Natural killer cell treated with Interleukin-12 subunit alpha and Interleukin-12 subunit beta and Interleukin-15 and Interleukin-18, amount 100 ng/mL, for 72 hours (primary cell): ENCODE measurements around the gene SYT2. TPM values are rescaled to one million over a fixed set of nuclear protein-coding genes. Genes with fewer than 3 reads are reported as not detected.
"Not testable (repeated sequence)": the region's sequence is repeated elsewhere in the genome, so short reads cannot be mapped to it uniquely, and the experiment has no call there.

ENCODE experiments used
- ATAC-seq, 2 donors: fragments of 150-1000 bp; cut with Tn5 transposase in 1 of 2; sonication (Bioruptor Pico), chemical (Tn5 transposase) in 1 of 2; 2 replicates each; pipeline ENCODE4 v1.10.0; 2021
- DNase-seq: peaks from one replicate; pipeline ENCODE4 v3.0.0; 2022; ENCODE audit warnings: low spot score
- H3K27ac Mint-ChIP-seq, 2 donors: 1 replicate in 1 of 2; 2 replicates in 1 of 2; pipeline ENCODE4 v1.8.0; 2022; ENCODE audit warnings: mixed read lengths in 2 of 2, mild to moderate bottlenecking in 1 of 2, moderate library complexity in 1 of 2
- H3K27me3 Mint-ChIP-seq, 2 donors: 1 replicate in 1 of 2; 2 replicates in 1 of 2; pipeline ENCODE4 v1.8.0; 2022; ENCODE audit warnings: mixed read lengths in 2 of 2
- H3K36me3 Mint-ChIP-seq: one replicate; pipeline ENCODE4 v1.8.0; 2022; ENCODE audit warnings: mixed read lengths
- H3K4me1 Mint-ChIP-seq, 2 donors: 1 replicate in 1 of 2; 2 replicates in 1 of 2; pipeline ENCODE4 v1.8.0; 2022; ENCODE audit warnings: low read depth in 2 of 2, mixed read lengths in 2 of 2, mild to moderate bottlenecking in 1 of 2
- H3K4me3 Mint-ChIP-seq: one replicate; pipeline ENCODE4 v1.8.0; 2022; ENCODE audit warnings: mixed read lengths
- H3K9me3 Mint-ChIP-seq: 2 replicates; pipeline ENCODE4 v1.8.0; 2022; ENCODE audit warnings: mixed read lengths
- total RNA-seq, 2 donors: library from RNA; stranded (reverse); gene quantifications; one replicate each; pipeline ENCODE4 v1.2.3, GENCODE V29; 2022

SYT2 gene
- total RNA-seq, 2 donors from 2014 or later, result not detected

- Mint-ChIP-seq H3K27ac (no peak overlapping the region), H3K27me3 (peaks cover 3 to 4% of the 10 kb centered on the region in 2 donors), H3K36me3 (no peaks in the 10 kb centered on the region), H3K4me1 (peaks cover 31 to 40% of the 10 kb centered on the region in 2 donors), H3K4me3 (no peak overlapping the region), H3K9me3 (no peaks in the 10 kb centered on the region)
- DNase-seq (peak; percentile 77), ATAC-seq (peak; percentile 73 to 82)
Observed at GRCh38 chr1:202625416-202626360, 84.6 kb downstream of the SYT2 start.

GRCh38 chr1:202624781-202625108 lies 85.5 kb downstream of the SYT2 start:
- peak; percentile 3 to 12 for ATAC-seq
- H3K27me3 Mint-ChIP-seq, result peaks cover 3 to 6% of the 10 kb centered on the region in 2 donors
- H3K27ac Mint-ChIP-seq, result no peak overlapping the region
- no peaks in the 10 kb centered on the region for H3K9me3 Mint-ChIP-seq
- no peaks in the 10 kb centered on the region for H3K36me3 Mint-ChIP-seq
- DNase-seq, result no peak
- H3K4me1 Mint-ChIP-seq, result peaks cover 25 to 34% of the 10 kb centered on the region in 2 donors
- H3K4me3 Mint-ChIP-seq, result no peak overlapping the region

GRCh38 chr1:202624088-202624780 lies 86.0 kb downstream of the SYT2 start:
- H3K4me3 Mint-ChIP-seq, result no peak overlapping the region
- no peak for DNase-seq
- H3K4me1 Mint-ChIP-seq, result peaks cover 21 to 29% of the 10 kb centered on the region in 2 donors
- no peaks in the 10 kb centered on the region for H3K36me3 Mint-ChIP-seq
- no peak overlapping the region for H3K27ac Mint-ChIP-seq
- no peak for ATAC-seq
- peaks cover 6% of the 10 kb centered on the region in 2 donors for H3K27me3 Mint-ChIP-seq
- no peaks in the 10 kb centered on the region for H3K9me3 Mint-ChIP-seq

GRCh38 chr1:202623476-202623875 lies 86.8 kb downstream of the SYT2 start:
- Mint-ChIP-seq H3K4me1 (peaks cover 21 to 24% of the 10 kb centered on the region in 2 donors), H3K27me3 (peaks cover 6 to 10% of the 10 kb centered on the region in 2 donors)
- H3K4me3 Mint-ChIP-seq, ATAC-seq, DNase-seq, H3K27ac Mint-ChIP-seq, H3K9me3 Mint-ChIP-seq, H3K36me3 Mint-ChIP-seq: not testable (repeated sequence)

- no peak overlapping the region for H3K27ac Mint-ChIP-seq
- no peak for ATAC-seq
- peaks cover 6 to 10% of the 10 kb centered on the region in 2 donors for H3K27me3 Mint-ChIP-seq
- no peak for DNase-seq
- H3K4me1 Mint-ChIP-seq, result peaks cover 24% of the 10 kb centered on the region in 2 donors
- no peaks in the 10 kb centered on the region for H3K9me3 Mint-ChIP-seq
- no peak overlapping the region for H3K4me3 Mint-ChIP-seq
- no peaks in the 10 kb centered on the region for H3K36me3 Mint-ChIP-seq
Observed at GRCh38 chr1:202623075-202623474, 87.2 kb downstream of the SYT2 start.

- Mint-ChIP-seq H3K4me3 (no peak overlapping the region), H3K4me1 (peaks cover 21% of the 10 kb centered on the region in 2 donors), H3K27me3 (peaks cover 6 to 10% of the 10 kb centered on the region in 2 donors), H3K36me3 (no peaks in the 10 kb centered on the region), H3K27ac (no peak overlapping the region), H3K9me3 (no peaks in the 10 kb centered on the region)
- no peak for DNase-seq
- ATAC-seq, result no peak
Observed at GRCh38 chr1:202622388-202622787, 87.9 kb downstream of the SYT2 start.

GRCh38 chr1:202621446-202621845 lies 88.8 kb downstream of the SYT2 start:
- DNase-seq (no peak), ATAC-seq (no peak)
- H3K36me3 Mint-ChIP-seq, result no peaks in the 10 kb centered on the region
- H3K27ac Mint-ChIP-seq, result no peak overlapping the region
- H3K27me3 Mint-ChIP-seq, result peaks cover 6 to 14% of the 10 kb centered on the region in 2 donors
- H3K9me3 Mint-ChIP-seq, result no peaks in the 10 kb centered on the region
- H3K4me3 Mint-ChIP-seq, result no peak overlapping the region
- H3K4me1 Mint-ChIP-seq, result peaks cover 23% of the 10 kb centered on the region in 2 donors

- not testable (repeated sequence) for DNase-seq, ATAC-seq, H3K36me3 Mint-ChIP-seq, H3K4me3 Mint-ChIP-seq, H3K9me3 Mint-ChIP-seq, H3K27ac Mint-ChIP-seq
- Mint-ChIP-seq H3K27me3 (peaks cover 6 to 14% of the 10 kb centered on the region in 2 donors), H3K4me1 (peaks cover 32 to 33% of the 10 kb centered on the region in 2 donors)
Observed at GRCh38 chr1:202620036-202620435, 90.2 kb downstream of the SYT2 start.

- Mint-ChIP-seq H3K36me3 (no peaks in the 10 kb centered on the region), H3K4me1 (peaks cover 34 to 38% of the 10 kb centered on the region in 2 donors), H3K9me3 (no peaks in the 10 kb centered on the region), H3K27me3 (peaks cover 6 to 14% of the 10 kb centered on the region in 2 donors), H3K27ac (no peak overlapping the region), H3K4me3 (no peak overlapping the region)
- DNase-seq (no peak), ATAC-seq (no peak)
Observed at GRCh38 chr1:202619505-202619904, 90.7 kb downstream of the SYT2 start.

GRCh38 chr1:202619012-202619411 lies 91.2 kb downstream of the SYT2 start:
- H3K36me3 Mint-ChIP-seq, ATAC-seq, DNase-seq, H3K4me3 Mint-ChIP-seq, H3K27ac Mint-ChIP-seq, H3K9me3 Mint-ChIP-seq: not testable (repeated sequence)
- H3K27me3 Mint-ChIP-seq, result peaks cover 6 to 14% of the 10 kb centered on the region in 2 donors
- H3K4me1 Mint-ChIP-seq, result peaks cover 37 to 40% of the 10 kb centered on the region in 2 donors

- DNase-seq (no peak), ATAC-seq (no peak)
- Mint-ChIP-seq H3K4me1 (peaks cover 37 to 40% of the 10 kb centered on the region in 2 donors), H3K27me3 (peaks cover 6 to 14% of the 10 kb centered on the region in 2 donors), H3K36me3 (no peaks in the 10 kb centered on the region), H3K27ac (peak overlapping the region in 1 of 2 donors; percentile 53), H3K9me3 (no peaks in the 10 kb centered on the region), H3K4me3 (peak overlapping the region; percentile 68)
Observed at GRCh38 chr1:202616355-202616915, 93.8 kb downstream of the SYT2 start.

GRCh38 chr1:202615501-202616354 lies 94.5 kb downstream of the SYT2 start:
- ATAC-seq (peak in 1 of 2 donors; percentile 39), DNase-seq (no peak)
- H3K27me3 Mint-ChIP-seq, result peaks cover 4 to 13% of the 10 kb centered on the region in 2 donors
- no peaks in the 10 kb centered on the region for H3K9me3 Mint-ChIP-seq
- peaks cover 37 to 40% of the 10 kb centered on the region in 2 donors for H3K4me1 Mint-ChIP-seq
- peak overlapping the region; percentile 68 for H3K4me3 Mint-ChIP-seq
- H3K27ac Mint-ChIP-seq, result peak overlapping the region in 1 of 2 donors; percentile 53
- H3K36me3 Mint-ChIP-seq, result no peaks in the 10 kb centered on the region

- peak overlapping the region; percentile 68 for H3K4me3 Mint-ChIP-seq
- ATAC-seq, result peak in 1 of 2 donors; percentile 13
- H3K27me3 Mint-ChIP-seq, result peaks cover 0 to 11% of the 10 kb centered on the region in 2 donors
- not testable (repeated sequence) for H3K9me3 Mint-ChIP-seq, DNase-seq, H3K27ac Mint-ChIP-seq, H3K36me3 Mint-ChIP-seq
- H3K4me1 Mint-ChIP-seq, result peaks cover 37 to 40% of the 10 kb centered on the region in 2 donors
Observed at GRCh38 chr1:202615208-202615500, 95.1 kb downstream of the SYT2 start.
